HepG2 (cell line): ENCODE results near the gene ZNRF3. TPM values are rescaled to one million over a fixed set of nuclear protein-coding genes. Genes with fewer than 3 reads are reported as not detected.

Experiments used
- ATF4 ChIP-seq, 2 experiments: fragments of 450-650 bp in 1 of 2; sonication (generic) in 1 of 2; formaldehyde crosslinking; IDR thresholded peaks; 2 replicates each; pipeline versions ENCODE4 v1.5.0 to v1.8.0; 2020 to 2022; ENCODE audit warnings: mild to moderate bottlenecking in 1 of 2, missing genetic modification reagents in 1 of 2
- BRCA1 ChIP-seq: sonication (generic); formaldehyde crosslinking; IDR thresholded peaks from 2 replicates; pipeline ENCODE4 v1.4.0; 2020; ENCODE audit warnings: missing genetic modification reagents
- CCAR2 ChIP-seq: fragments of 200-400 bp; formaldehyde crosslinking; optimal IDR thresholded peaks from 2 replicates; pipeline ENCODE3; 2018; ENCODE audit warnings: low read depth, mild to moderate bottlenecking, low read length, moderate library complexity
- E2F1 ChIP-seq: sonication (generic); formaldehyde crosslinking; IDR thresholded peaks from 2 replicates; pipeline ENCODE4 v1.5.0; 2020; ENCODE audit warnings: missing genetic modification reagents
- FLYWCH1 ChIP-seq: sonication (generic); formaldehyde crosslinking; IDR thresholded peaks from 2 replicates; pipeline ENCODE4 v1.8.1; 2023; ENCODE audit warnings: mild to moderate bottlenecking, missing genetic modification reagents
- FOXA3 ChIP-seq: IDR thresholded peaks from 2 replicates; pipeline ENCODE4 v1.6.1; 2016; ENCODE audit warnings: missing genetic modification reagents, missing compliant biosample characterization
- FOXO1 ChIP-seq: sonication (generic); formaldehyde crosslinking; IDR thresholded peaks from 2 replicates; pipeline ENCODE4 v1.4.0; 2020; ENCODE audit warnings: missing genetic modification reagents
- HHEX ChIP-seq: IDR thresholded peaks from 2 replicates; pipeline ENCODE4 v1.6.1; 2016; ENCODE audit warnings: control low read depth
- HNF4G ChIP-seq, 2 experiments: sonication (generic) in 1 of 2; formaldehyde crosslinking in 1 of 2; IDR thresholded peaks; 2 replicates each; pipeline versions ENCODE4 v1.4.0 to v1.6.1; 2011 to 2020; ENCODE audit warnings: borderline replicate concordance in 2 of 2, low read depth in 2 of 2, mild to moderate bottlenecking in 2 of 2, low read length in 1 of 2, missing genetic modification reagents in 1 of 2, moderate library complexity in 1 of 2
- JUNB ChIP-seq: sonication (generic); formaldehyde crosslinking; IDR thresholded peaks from 2 replicates; pipeline ENCODE4 v1.8.0; 2022; ENCODE audit warnings: missing genetic modification reagents, mild to moderate bottlenecking, borderline replicate concordance
- KAT2B ChIP-seq: fragments of 150-350 bp; IDR thresholded peaks from 2 replicates; pipeline ENCODE4 v1.6.1; 2014; ENCODE audit warnings: low read depth, low read length, borderline replicate concordance
- KAT7 ChIP-seq: IDR thresholded peaks from 2 replicates; pipeline ENCODE4 v1.6.1; 2018; ENCODE audit warnings: borderline replicate concordance, missing compliant biosample characterization
- KDM3A ChIP-seq: IDR thresholded peaks from 2 replicates; pipeline ENCODE4 v1.6.1; 2018; ENCODE audit warnings: low read depth, missing compliant biosample characterization
- MEIS2 ChIP-seq: sonication (generic); formaldehyde crosslinking; IDR thresholded peaks from 2 replicates; pipeline ENCODE4 v1.9.0; 2021; ENCODE audit warnings: mild to moderate bottlenecking, missing genetic modification reagents
- NAIF1 ChIP-seq: sonication (generic); formaldehyde crosslinking; IDR thresholded peaks from 2 replicates; pipeline ENCODE4 v1.5.0; 2020; ENCODE audit warnings: mild to moderate bottlenecking, missing genetic modification reagents, borderline replicate concordance
- SAP130 ChIP-seq: IDR thresholded peaks from 2 replicates; pipeline ENCODE4 v1.6.1; 2016; ENCODE audit warnings: low read depth
- THAP7 ChIP-seq: sonication (generic); formaldehyde crosslinking; IDR thresholded peaks from 2 replicates; pipeline ENCODE4 v1.8.1; 2023; ENCODE audit warnings: mild to moderate bottlenecking, missing genetic modification reagents
- ZBTB21 ChIP-seq: sonication (generic); formaldehyde crosslinking; IDR thresholded peaks from 2 replicates; pipeline ENCODE4 v1.4.0; 2020; ENCODE audit warnings: missing genetic modification reagents
- ZBTB38 ChIP-seq: sonication (generic); formaldehyde crosslinking; IDR thresholded peaks from 2 replicates; pipeline ENCODE4 v1.5.1; 2020; ENCODE audit warnings: mild to moderate bottlenecking, missing genetic modification reagents
- ZNF12 ChIP-seq: sonication (generic); formaldehyde crosslinking; IDR thresholded peaks from 2 replicates; pipeline ENCODE4 v1.5.0; 2020; ENCODE audit warnings: missing genetic modification reagents
- ZNF383 ChIP-seq: sonication (generic); formaldehyde crosslinking; IDR thresholded peaks from 2 replicates; pipeline ENCODE4 v1.4.0; 2020; ENCODE audit warnings: missing genetic modification reagents, mild to moderate bottlenecking, borderline replicate concordance
- ZNF496 ChIP-seq: sonication (generic); formaldehyde crosslinking; IDR thresholded peaks from 2 replicates; pipeline ENCODE4 v1.8.1; 2023; ENCODE audit warnings: mild to moderate bottlenecking, moderate library complexity, missing genetic modification reagents; ENCODE audit not compliant: insufficient replicate concordance
- ZNF687 ChIP-seq: sonication (generic); formaldehyde crosslinking; IDR thresholded peaks from 2 replicates; pipeline ENCODE4 v1.5.1; 2020; ENCODE audit warnings: mild to moderate bottlenecking, missing genetic modification reagents, moderate library complexity
- ZNF850 ChIP-seq: sonication (generic); formaldehyde crosslinking; conservative IDR thresholded peaks from 2 replicates; pipeline ENCODE4 v1.9.0; 2021; ENCODE audit warnings: mild to moderate bottlenecking, missing genetic modification reagents
- polyA plus RNA-seq, 8 experiments: library from polyadenylated mRNA; depleted of rRNA in 3 of 8; stranded (reverse) in 7 of 8; unstranded in 1 of 8; fragments of >200 nt; fragmentation: Illumina TruSeq in 4 of 8; extraction: Trizol in 4 of 8; gene quantifications; 2 replicates each; pipeline versions ENCODE4 v1.2.1 to v1.2.3, GENCODE V29; 2011 to 2016; ENCODE audit warnings: low read depth in 4 of 8, missing spikeins in 1 of 8, mixed read lengths in 1 of 8; ENCODE audit not compliant: insufficient read depth in 1 of 8
- total RNA-seq, 5 experiments: library from RNA; depleted of rRNA; stranded (reverse); fragments of >200 nt; fragmentation: Illumina TruSeq; extraction: Trizol; gene quantifications; 2 replicates each; pipeline ENCODE4 v1.2.3, GENCODE V29; 2016; ENCODE audit warnings: low read depth in 1 of 5

The ZNRF3 gene
- total and polyA plus RNA-seq, 2 of the 13 experiments (the other 11 are each of a cell fraction or from before 2014, with no cell fraction given) = 20.3 to 36.7 TPM

GRCh38 chr22:28931844-28932567 is 48.6 kb downstream of the ZNRF3 start (continued):
- TF ChIP-seq HNF4G (IDR thresholded peaks at IDR 0.05; ENCODE audit: borderline replicate concordance, low read depth, low read length) = peak; percentile 59; the same call in 1 of the 2 replicates
- TF ChIP-seq HNF4G (CRISPR knock-in tag; IDR thresholded peaks at IDR 0.05; ENCODE audit: borderline replicate concordance, low read depth) = peak; percentile 55; the same call in 1 of the 2 replicates
- no peak for TF ChIP-seq E2F1 (CRISPR knock-in tag)
- no peak for TF ChIP-seq ATF4 (CRISPR knock-in tag; IDR thresholded peaks at IDR 0.05)
- TF ChIP-seq ZNF687 (CRISPR knock-in tag) = 0 out of 2 replicates have a peak, but pooled peaks have one; percentile 12
- no peak for TF ChIP-seq BRCA1 (CRISPR knock-in tag)
- no peak for TF ChIP-seq ZNF496
- TF ChIP-seq KAT2B = no peak
- no peak for TF ChIP-seq HHEX
- no peak for TF ChIP-seq ZNF12 (CRISPR knock-in tag)
- no peak for TF ChIP-seq FOXO1 (CRISPR knock-in tag)
- TF ChIP-seq ZNF383 (CRISPR knock-in tag) = peak; percentile 45; the same call in 1 of the 2 replicates
- TF ChIP-seq KDM3A = no peak
- TF ChIP-seq MEIS2 = no peak
- TF ChIP-seq NAIF1 (CRISPR knock-in tag) = no peak
- peak; percentile 42; the same call in 1 of the 2 replicates for TF ChIP-seq SAP130 (CRISPR knock-in tag)
- TF ChIP-seq THAP7 = no peak
- no peak for TF ChIP-seq ZNF850 (CRISPR knock-in tag)
- TF ChIP-seq ZBTB21 (CRISPR knock-in tag) = no peak
- TF ChIP-seq JUNB (CRISPR knock-in tag) = no peak
- TF ChIP-seq FOXA3 (CRISPR knock-in tag) = peak; percentile 38
- no peak for TF ChIP-seq KAT7
- no peak for TF ChIP-seq FLYWCH1
- TF ChIP-seq ZBTB38 (CRISPR knock-in tag) = 0 out of 2 replicates have a peak, but pooled peaks have one; percentile 10
- no peak for TF ChIP-seq CCAR2
